ENCODE data around the gene AFDN.

DNA sequence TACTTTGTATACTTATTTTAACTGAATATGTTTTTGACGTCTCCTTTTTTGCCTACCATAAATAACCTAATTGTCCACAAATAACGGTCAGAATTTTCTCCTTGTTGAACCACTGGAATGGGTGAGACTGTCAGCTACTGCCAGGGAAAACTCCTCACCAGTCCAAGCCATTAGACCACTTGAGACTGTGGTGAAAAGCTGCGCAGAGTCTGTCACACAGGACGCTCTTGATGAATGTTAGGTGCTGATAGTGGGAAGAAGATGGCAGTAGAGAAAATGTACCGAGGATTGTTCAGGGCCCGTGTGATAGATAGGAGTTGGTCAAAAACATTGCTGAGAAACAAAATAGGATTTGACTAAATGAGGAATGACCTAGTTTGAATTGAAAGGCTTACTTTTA, 95.1 kb downstream of the AFDN start:
- TF ChIP-seq, protein P1, sequence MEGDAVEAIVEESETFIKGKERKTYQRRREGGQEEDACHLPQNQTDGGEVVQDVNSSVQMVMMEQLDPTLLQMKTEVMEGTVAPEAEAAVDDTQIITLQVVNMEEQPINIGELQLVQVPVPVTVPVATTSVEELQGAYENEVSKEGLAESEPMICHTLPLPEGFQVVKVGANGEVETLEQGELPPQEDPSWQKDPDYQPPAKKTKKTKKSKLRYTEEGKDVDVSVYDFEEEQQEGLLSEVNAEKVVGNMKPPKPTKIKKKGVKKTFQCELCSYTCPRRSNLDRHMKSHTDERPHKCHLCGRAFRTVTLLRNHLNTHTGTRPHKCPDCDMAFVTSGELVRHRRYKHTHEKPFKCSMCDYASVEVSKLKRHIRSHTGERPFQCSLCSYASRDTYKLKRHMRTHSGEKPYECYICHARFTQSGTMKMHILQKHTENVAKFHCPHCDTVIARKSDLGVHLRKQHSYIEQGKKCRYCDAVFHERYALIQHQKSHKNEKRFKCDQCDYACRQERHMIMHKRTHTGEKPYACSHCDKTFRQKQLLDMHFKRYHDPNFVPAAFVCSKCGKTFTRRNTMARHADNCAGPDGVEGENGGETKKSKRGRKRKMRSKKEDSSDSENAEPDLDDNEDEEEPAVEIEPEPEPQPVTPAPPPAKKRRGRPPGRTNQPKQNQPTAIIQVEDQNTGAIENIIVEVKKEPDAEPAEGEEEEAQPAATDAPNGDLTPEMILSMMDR (IDR thresholded peaks at IDR 0.05; ENCODE audit: borderline replicate concordance, extremely low read depth, low read length, poor library complexity, severe bottlenecking) = no peak
- TF ChIP-seq EZH2 (IDR thresholded peaks at IDR 0.05; ENCODE audit: borderline replicate concordance, low read depth, low read length, severe bottlenecking) = no peak

Measured in DND-41 (cell line).